G401 (cell line): ENCODE measurements around the gene CLASP1. TPM values are rescaled to one million over a fixed set of nuclear protein-coding genes. Genes with fewer than 3 reads are reported as not detected.
"Not testable (repeated sequence)": the region's sequence is repeated elsewhere in the genome, so short reads cannot be mapped to it uniquely, and the experiment has no call there.

ENCODE experiments used
- DNase-seq: peaks from one replicate; pipeline ENCODE4 v3.0.0-alpha.2; 2015; ENCODE audit warnings: low spot score
- in situ Hi-C: cut with HindIII; loops from 2 replicates; pipeline ENCODE4 v1.10.0; 2016; ENCODE audit warnings: low sequenced_read_pairs, mixed read lengths
- total RNA-seq: library from RNA; depleted of rRNA; stranded (reverse); fragments of >200 nt; shearing (Covaris generic); gene quantifications from 2 replicates; pipeline ENCODE4 v1.2.3, GENCODE V29; 2014

Gene CLASP1
- total RNA-seq, 1 experiment from 2014 or later, result 22.0 TPM

- DNase-seq, result no peak
- in situ Hi-C loops, result no loop called here
Observed at GRCh38 chr2:121627525-121628050, 21.7 kb downstream of the CLASP1 start.

- DNase-seq, result peak; percentile 41
- in situ Hi-C loops, result no loop called here
Observed at GRCh38 chr2:121626777-121627524, 22.3 kb downstream of the CLASP1 start.

GRCh38 chr2:121625953-121626352 is 23.3 kb downstream of the CLASP1 start:
- in situ Hi-C loops, result no loop called here
- no peak for DNase-seq

- no peak for DNase-seq
- in situ Hi-C loops, result no loop called here
Observed at GRCh38 chr2:121617042-121617599, 32.1 kb downstream of the CLASP1 start.

GRCh38 chr2:121613774-121614173 is 35.5 kb downstream of the CLASP1 start:
- no peak for DNase-seq
- in situ Hi-C loops, result no loop called here

GRCh38 chr2:121613152-121613551 is 36.1 kb downstream of the CLASP1 start:
- DNase-seq, result no peak
- in situ Hi-C loops, result no loop called here

- in situ Hi-C loops, result no loop called here
- DNase-seq, result no peak
Observed at GRCh38 chr2:121611730-121612705, 37.2 kb downstream of the CLASP1 start.

GRCh38 chr2:121611048-121611649 is 38.1 kb downstream of the CLASP1 start:
- in situ Hi-C loops, DNase-seq: not testable (repeated sequence)

- not testable (repeated sequence) for DNase-seq
Observed at GRCh38 chr2:121610487-121610874, 38.8 kb downstream of the CLASP1 start.

GRCh38 chr2:121608967-121609366 is 40.3 kb downstream of the CLASP1 start:
- in situ Hi-C loops, result no loop called here
- DNase-seq, result no peak

More at GRCh38 chr2:121610487-121610874, 38.8 kb downstream of the CLASP1 start:
- in situ Hi-C loops, result not testable (repeated sequence)

- in situ Hi-C loops, result no loop called here
- DNase-seq, result peak; percentile 34
Observed at GRCh38 chr2:121608367-121608766, 40.9 kb downstream of the CLASP1 start.

GRCh38 chr2:121605820-121606733 is 43.2 kb downstream of the CLASP1 start:
- in situ Hi-C loops, result no loop called here
- DNase-seq, result no peak

- DNase-seq, result no peak
- in situ Hi-C loops, result no loop called here
Observed at GRCh38 chr2:121603185-121603584, 46.1 kb downstream of the CLASP1 start.

- DNase-seq, result no peak
- in situ Hi-C loops, result no loop called here
Observed at GRCh38 chr2:121599963-121600651, 49.2 kb downstream of the CLASP1 start.

GRCh38 chr2:121598087-121598486 is 51.2 kb downstream of the CLASP1 start:
- in situ Hi-C loops, result no loop called here

GRCh38 chr2:121596221-121597080 is 52.8 kb downstream of the CLASP1 start:
- in situ Hi-C loops, result no loop called here
- DNase-seq, result peak; percentile 74

More at GRCh38 chr2:121598087-121598486, 51.2 kb downstream of the CLASP1 start:
- DNase-seq, result no peak
